ENCODE results near the gene ELK3. TPM values are rescaled to one million over a fixed set of nuclear protein-coding genes. Genes with fewer than 3 reads are reported as not detected.

Gene ELK3
- polyA plus RNA-seq, 2 of the 4 experiments (the other 2 are of a cell fraction): 33.1 to 38.6 TPM

- ChIA-PET POLR2A (no interaction called here), CTCF (interaction anchor here (1.0 to 12.5 kb wide), 8 partner anchors 10 to 154 kb away, joined by 3 to 194 read pairs (median 18); no protein-coding TSS in a partner anchor)
- peaks cover 48% of the 10 kb centered on the region for H3K4me1 ChIP-seq
- DNase-seq (ENCODE audit: low read depth in 1 of 2, low spot score in 1 of 2): no peak
- ATAC-seq: no peak
- H3K9me3 ChIP-seq: no peaks in the 10 kb centered on the region
- H3K4me3 ChIP-seq: no peak overlapping the region
- no peak for FAIRE-seq
- no peak overlapping the region for H3K4me2 ChIP-seq
- TF ChIP-seq HOXA7 (CRISPR knock-in tag; IDR thresholded peaks at IDR 0.05) (no peak), ATOH8 (CRISPR knock-in tag; IDR thresholded peaks at IDR 0.05; ENCODE audit: low read depth) (no peak), CEBPB (IDR thresholded peaks at IDR 0.05) (no peak), ZC3H11A (IDR thresholded peaks at IDR 0.05) (no peak)
- 76% methylated on average over 7 of the region's 7 CpGs for WGBS (ENCODE audit: missing lambda C conversion rate)
- H3K27ac ChIP-seq: peak overlapping the region in 1 of 2 experiments; percentile 49; a peak in 2 of 6 replicates
These were observed 19.7 kb downstream of the ELK3 start for GRCh38 chr12:96213869-96214268.

GRCh38 chr12:96215919-96216273 is 21.7 kb downstream of the ELK3 start:
- no peaks in the 10 kb centered on the region for H3K9me3 ChIP-seq
- POLR2A ChIA-PET: interaction anchor here (1.1 to 2.8 kb wide), 2 partner anchors 17 to 184 kb away, joined by 3 to 15 read pairs; partner anchors contain the start of gene CDK17
- peaks cover 56% of the 10 kb centered on the region for H3K4me1 ChIP-seq
- WGBS (ENCODE audit: missing lambda C conversion rate): 89% methylated on average over 8 of the region's 8 CpGs
- FAIRE-seq (no peak), DNase-seq (ENCODE audit: low read depth in 1 of 2, low spot score in 1 of 2) (no peak), ATAC-seq (no peak)
- H3K4me2 ChIP-seq: peak overlapping the region; percentile 59
- TF ChIP-seq POLR2A (IDR thresholded peaks at IDR 0.05; ENCODE audit: low read length) (no peak), HEYL (CRISPR knock-in tag; IDR thresholded peaks at IDR 0.05) (no peak), ZSCAN20 (CRISPR knock-in tag; IDR thresholded peaks at IDR 0.05) (no peak), PHF8 (IDR thresholded peaks at IDR 0.05; ENCODE audit: borderline replicate concordance, low read depth) (no peak), RARB (CRISPR knock-in tag; IDR thresholded peaks at IDR 0.05) (no peak), JUNB (IDR thresholded peaks at IDR 0.05) (no peak), NPAS2 (CRISPR knock-in tag; IDR thresholded peaks at IDR 0.05; ENCODE audit: borderline replicate concordance) (no peak), CHD2 (IDR thresholded peaks at IDR 0.05; ENCODE audit: low read length, partially characterized antibody) (no peak), KDM5A (IDR thresholded peaks at IDR 0.05) (no peak), CEBPB (IDR thresholded peaks at IDR 0.05) (no peak), BCL3 (IDR thresholded peaks at IDR 0.05) (no peak), MAZ (IDR thresholded peaks at IDR 0.05; ENCODE audit: borderline replicate concordance, low read depth, low read length) (no peak), EP300 (IDR thresholded peaks at IDR 0.05) (no peak), RFX5 (IDR thresholded peaks at IDR 0.05) (no peak), BHLHE40 (IDR thresholded peaks at IDR 0.05; ENCODE audit: low read depth, low read length) (no peak), REST (IDR thresholded peaks at IDR 0.05) (no peak), MAX (IDR thresholded peaks at IDR 0.05) (no peak), POLR2AphosphoS2 (conservative IDR thresholded peaks at IDR 0.05; ENCODE audit: low read length) (no peak), SREBF2 (IDR thresholded peaks at IDR 0.05) (no peak)
- CTCF ChIA-PET: interaction anchor here (0.6 to 12.5 kb wide), 44 partner anchors 10 to 351 kb away, joined by 3 to 194 read pairs (median 5); partner anchors contain the start of gene CDK17
- H3K27ac ChIP-seq: peak overlapping the region in 1 of 2 experiments; percentile 40; a peak in 3 of 6 replicates
- H3K4me3 ChIP-seq: no peak overlapping the region

Data from A549 (cell line).